ENCODE measurements around the gene GALNT4. TPM values are rescaled to one million over a fixed set of nuclear protein-coding genes. Genes with fewer than 3 reads are reported as not detected.

GALNT4 gene
- total RNA-seq, 2 donors from 2014 or later: 8.2 to 16.6 TPM

DNA sequence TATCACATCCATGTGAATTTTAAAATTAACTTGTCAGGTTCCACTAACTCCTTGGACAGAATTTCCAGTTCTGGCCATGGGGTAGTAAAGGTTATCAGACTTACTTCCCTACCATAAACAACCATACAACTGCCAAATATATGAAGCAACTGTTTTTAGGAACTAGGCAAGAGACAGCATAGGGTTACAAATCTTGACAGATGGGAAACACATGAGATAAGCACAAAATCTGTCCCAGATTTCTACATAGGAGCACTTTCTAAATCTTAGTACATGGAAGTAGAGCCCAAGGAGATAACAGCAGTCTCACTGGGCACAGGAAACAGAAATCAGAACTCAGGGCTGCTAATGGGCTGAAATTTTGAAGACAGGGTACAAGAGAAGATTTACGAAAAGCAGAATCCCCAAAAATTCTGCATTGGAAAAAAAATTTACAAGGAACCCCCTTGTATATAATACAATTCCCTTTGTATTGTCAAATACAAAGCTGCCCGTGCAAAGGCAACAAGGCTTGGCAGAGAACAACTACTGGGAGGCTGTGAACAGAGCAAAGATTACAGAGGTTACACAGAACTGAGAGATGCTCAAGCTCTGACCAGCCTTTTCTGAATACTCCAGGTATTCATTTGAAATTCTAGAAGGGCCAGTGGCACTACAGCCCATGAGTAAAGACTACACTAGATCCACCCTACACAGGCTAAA, 43.2 kb downstream of the GALNT4 start:
- WGBS, 2 donors: 82 to 91% methylated on average over 2 of the region's 2 CpGs
- ATAC-seq: no peak
- H3K27ac ChIP-seq: no peak overlapping the region
- no peaks in the 10 kb centered on the region for H3K9me3 ChIP-seq
- H3K4me3 ChIP-seq: no peak overlapping the region
- no peaks in the 10 kb centered on the region for H3K36me3 ChIP-seq (replicated peaks in 1 of 2; ENCODE audit: insufficient read depth in 1 of 2, low read depth in 2 of 2)
- no peak for DNase-seq
- no peaks in the 10 kb centered on the region for H3K4me1 ChIP-seq
- intact Hi-C loops (cut with DNase I): no loop called here
- H3K27me3 ChIP-seq: no peaks in the 10 kb centered on the region
- TF ChIP-seq, protein P1, sequence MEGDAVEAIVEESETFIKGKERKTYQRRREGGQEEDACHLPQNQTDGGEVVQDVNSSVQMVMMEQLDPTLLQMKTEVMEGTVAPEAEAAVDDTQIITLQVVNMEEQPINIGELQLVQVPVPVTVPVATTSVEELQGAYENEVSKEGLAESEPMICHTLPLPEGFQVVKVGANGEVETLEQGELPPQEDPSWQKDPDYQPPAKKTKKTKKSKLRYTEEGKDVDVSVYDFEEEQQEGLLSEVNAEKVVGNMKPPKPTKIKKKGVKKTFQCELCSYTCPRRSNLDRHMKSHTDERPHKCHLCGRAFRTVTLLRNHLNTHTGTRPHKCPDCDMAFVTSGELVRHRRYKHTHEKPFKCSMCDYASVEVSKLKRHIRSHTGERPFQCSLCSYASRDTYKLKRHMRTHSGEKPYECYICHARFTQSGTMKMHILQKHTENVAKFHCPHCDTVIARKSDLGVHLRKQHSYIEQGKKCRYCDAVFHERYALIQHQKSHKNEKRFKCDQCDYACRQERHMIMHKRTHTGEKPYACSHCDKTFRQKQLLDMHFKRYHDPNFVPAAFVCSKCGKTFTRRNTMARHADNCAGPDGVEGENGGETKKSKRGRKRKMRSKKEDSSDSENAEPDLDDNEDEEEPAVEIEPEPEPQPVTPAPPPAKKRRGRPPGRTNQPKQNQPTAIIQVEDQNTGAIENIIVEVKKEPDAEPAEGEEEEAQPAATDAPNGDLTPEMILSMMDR (IDR thresholded peaks at IDR 0.05): no peak
- TF ChIP-seq POLR2A (IDR thresholded peaks at IDR 0.05): no peak

DNA sequence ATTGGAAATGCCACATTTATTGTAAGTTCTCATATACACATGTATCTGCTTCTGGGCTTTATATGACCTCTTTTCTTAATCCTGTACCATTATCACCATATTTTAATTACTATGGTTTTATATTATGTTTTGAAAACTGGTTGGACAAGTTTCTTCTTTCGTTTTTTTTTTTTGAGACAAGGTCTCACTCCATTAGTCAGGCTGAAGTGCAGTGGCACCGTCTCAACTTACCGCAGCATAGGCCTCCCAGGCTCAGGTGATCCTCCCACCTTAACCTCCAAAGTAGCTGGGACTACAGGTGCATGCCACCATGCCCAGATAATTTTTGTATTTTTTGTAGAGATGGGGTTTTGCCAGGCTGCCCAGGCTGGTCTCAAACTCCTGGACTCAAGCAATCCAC, 44.6 kb downstream of the GALNT4 start:
- Histone ChIP-seq H3K27ac (no peak overlapping the region), H3K27me3 (no peaks in the 10 kb centered on the region), H3K36me3 (replicated peaks in 1 of 2; ENCODE audit: insufficient read depth in 1 of 2, low read depth in 2 of 2) (no peaks in the 10 kb centered on the region), H3K4me1 (no peaks in the 10 kb centered on the region), H3K9me3 (no peaks in the 10 kb centered on the region), H3K4me3 (no peak overlapping the region)
- no peak for TF ChIP-seq POLR2A (IDR thresholded peaks at IDR 0.05)
- TF ChIP-seq, protein P1 (IDR thresholded peaks at IDR 0.05): no peak
- WGBS, 2 donors: 45 to 67% methylated on average over 3 of the region's 3 CpGs
- DNase-seq (no peak), ATAC-seq (no peak)
- intact Hi-C loops (cut with DNase I): no loop called here

DNA sequence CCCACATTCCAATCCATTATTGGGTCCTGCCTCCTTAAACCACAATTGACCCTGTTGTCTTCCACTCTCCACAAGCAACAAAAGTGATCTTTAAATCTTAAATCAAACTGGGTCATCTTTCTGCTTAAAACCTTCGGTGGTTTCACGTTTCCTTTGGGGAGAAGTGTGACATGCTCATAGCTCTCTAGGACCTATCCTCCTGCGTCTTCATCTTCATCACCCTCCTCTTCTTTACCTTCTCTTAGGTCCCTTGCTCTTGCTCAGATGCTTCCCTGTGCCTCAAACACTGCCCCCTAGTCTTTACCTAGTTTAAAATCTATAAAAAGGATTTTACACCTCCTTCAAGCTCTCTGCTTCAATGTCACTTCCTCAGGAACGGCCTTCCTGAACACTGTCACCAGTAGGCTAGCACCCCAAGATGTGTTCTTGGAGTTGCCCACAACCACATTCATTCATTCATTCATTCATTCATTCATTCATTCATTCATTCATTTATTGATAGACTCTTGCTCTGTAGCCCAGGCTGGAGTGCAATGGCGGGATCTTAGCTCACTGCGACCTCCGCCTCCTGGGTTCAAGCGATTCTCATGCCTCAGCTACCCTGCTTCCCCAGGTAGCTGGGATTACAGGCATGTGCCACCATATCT, 46.8 kb downstream of the GALNT4 start:
- 92 to 94% methylated on average over 8 of the region's 8 CpGs for WGBS, 2 donors
- H3K9me3 ChIP-seq: no peaks in the 10 kb centered on the region

DNA sequence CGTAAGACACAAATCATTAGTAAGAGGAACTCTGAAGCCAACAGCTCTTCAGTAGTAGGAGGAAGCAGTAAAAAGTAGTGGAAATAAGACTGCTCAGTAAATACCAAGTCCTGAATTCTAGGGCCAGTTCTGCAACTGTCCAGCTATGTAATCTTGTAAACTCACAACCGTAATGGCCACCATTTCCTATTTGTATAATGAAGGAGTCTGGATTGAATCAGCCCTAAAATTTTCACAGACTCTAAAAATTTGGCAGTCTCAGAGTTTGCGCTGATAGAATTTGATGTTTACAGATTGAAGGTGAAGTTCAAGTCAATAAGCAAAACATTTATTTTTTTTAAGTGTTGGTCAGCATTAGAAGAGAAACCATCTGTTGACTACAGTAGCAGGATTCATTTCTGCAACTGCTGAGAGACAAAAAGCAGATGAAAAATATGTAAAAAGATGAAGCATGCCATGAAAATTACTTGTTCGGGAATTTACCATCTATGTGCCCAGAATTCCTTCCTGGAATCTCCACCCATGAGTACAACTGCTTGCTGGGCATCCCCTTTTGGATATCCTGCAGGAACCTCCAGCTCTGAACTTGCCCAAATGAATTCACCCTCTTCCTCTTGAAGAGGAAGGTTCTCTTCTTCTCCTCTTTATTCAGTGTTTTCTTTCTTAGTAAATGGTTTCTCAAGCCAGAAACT, 47.5 kb downstream of the GALNT4 start:
- DNase-seq: no peak
- Histone ChIP-seq H3K9me3 (no peaks in the 10 kb centered on the region), H3K4me1 (no peaks in the 10 kb centered on the region), H3K27me3 (no peaks in the 10 kb centered on the region), H3K36me3 (replicated peaks in 1 of 2; ENCODE audit: insufficient read depth in 1 of 2, low read depth in 2 of 2) (no peaks in the 10 kb centered on the region), H3K4me3 (no peak overlapping the region), H3K27ac (no peak overlapping the region)
- no peak for TF ChIP-seq POLR2A (IDR thresholded peaks at IDR 0.05)
- TF ChIP-seq, protein P1 (IDR thresholded peaks at IDR 0.05): no peak
- 82 to 85% methylated on average over 4 of the region's 4 CpGs for WGBS, 2 donors
- intact Hi-C loops (cut with DNase I): no loop called here
- no peak for ATAC-seq

More for the DNA sequence above, 46.8 kb downstream of the GALNT4 start:
- H3K27me3 ChIP-seq: no peaks in the 10 kb centered on the region
- intact Hi-C loops (cut with DNase I): no loop called here
- no peak overlapping the region for H3K4me3 ChIP-seq
- no peaks in the 10 kb centered on the region for H3K36me3 ChIP-seq (replicated peaks in 1 of 2; ENCODE audit: insufficient read depth in 1 of 2, low read depth in 2 of 2)
- no peak for ATAC-seq
- no peaks in the 10 kb centered on the region for H3K4me1 ChIP-seq
- H3K27ac ChIP-seq: no peak overlapping the region
- no peak for DNase-seq
- TF ChIP-seq, protein P1 (IDR thresholded peaks at IDR 0.05): no peak
- no peak for TF ChIP-seq POLR2A (IDR thresholded peaks at IDR 0.05)

Data from body of pancreas (tissue), 4 donors.